MG63 (cell line): Measurements from ENCODE around the gene HEXA. TPM values are rescaled to one million over a fixed set of nuclear protein-coding genes. Genes with fewer than 3 reads are reported as not detected.
A peak's percentile ranks its signal among the peaks of the same experiment; 100 is the strongest.
"Not testable (repeated sequence)": the region's sequence is repeated elsewhere in the genome, so short reads cannot be mapped to it uniquely, and the experiment has no call there.

Source experiments
- DNase-seq: peaks from one replicate; pipeline ENCODE4 v3.0.0-alpha.2; 2020
- H3K27me3 ChIP-seq: fragments of 250-450 bp; sonication (Bioruptor Pico); 2 replicates; pipeline ENCODE4 v1.5.1; 2020; ENCODE audit warnings: mild to moderate bottlenecking, moderate library complexity
- H3K36me3 ChIP-seq: fragments of 250-450 bp; sonication (Bioruptor Pico); 2 replicates; pipeline ENCODE4 v1.5.1; 2020; ENCODE audit warnings: mild to moderate bottlenecking, moderate library complexity
- H3K4me3 ChIP-seq: fragments of 250-450 bp; sonication (Bioruptor Pico); 2 replicates; pipeline ENCODE4 v1.5.1; 2020; ENCODE audit warnings: mild to moderate bottlenecking, moderate library complexity
- H3K9me3 ChIP-seq: fragments of 250-450 bp; sonication (Bioruptor Pico); 2 replicates; pipeline ENCODE4 v1.5.1; 2020; ENCODE audit warnings: mild to moderate bottlenecking, moderate library complexity
- total RNA-seq: library from RNA; depleted of rRNA; stranded (reverse); fragments of >200 nt; shearing (Covaris generic); gene quantifications from 2 replicates; pipeline ENCODE4 v1.2.3, GENCODE V29; 2014; ENCODE audit warnings: low replicate concordance; rRNA removed

Gene HEXA
- total RNA-seq, result 93.1 and 153 TPM in 2 replicates

GRCh38 chr15:72375846-72376581 is at the start of gene HEXA:
TSS of gene HEXA (minus strand) at chr15:72376014. CDS start at chr15:72375972, 42 bp downstream.
- Histone ChIP-seq H3K4me3 (peak within 1 kb of the TSS; percentile 91), H3K9me3 (no peaks in the 10 kb centered on the region), H3K27me3 (0 out of 2 replicates have a peak, but pooled peaks cover under 1% of the 10 kb centered on the region), H3K36me3 (peaks cover 3% of the 10 kb centered on the region; the same call in 1 of the 2 replicates)
- DNase-seq, result peak; percentile 97

DNA sequence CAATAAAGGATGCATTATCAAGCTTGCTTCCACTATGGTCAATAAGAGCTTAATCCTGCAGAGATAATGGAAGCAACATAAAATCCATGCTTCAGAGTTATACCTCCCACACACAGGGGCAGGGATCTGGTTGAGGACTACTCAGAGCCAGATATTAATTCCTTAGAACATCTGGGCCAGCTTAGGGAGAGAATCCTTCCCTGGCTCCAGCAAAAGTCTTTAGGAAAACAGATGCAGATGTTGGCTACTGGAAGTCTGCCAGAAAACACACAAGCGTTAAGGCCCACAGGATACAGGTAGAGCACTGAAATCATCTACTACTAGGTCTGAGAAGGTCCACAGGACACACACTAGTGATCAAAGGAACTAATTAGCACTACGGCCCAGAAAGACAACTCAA is 47.4 kb upstream of the HEXA start:
- Histone ChIP-seq H3K9me3 (peaks cover 25% of the 10 kb centered on the region), H3K4me3 (no peak overlapping the region), H3K36me3 (no peaks in the 10 kb centered on the region), H3K27me3 (peaks cover 10% of the 10 kb centered on the region)
- no peak for DNase-seq

- H3K9me3 ChIP-seq, result peaks cover 17% of the 10 kb centered on the region
- no peak for DNase-seq
- no peak overlapping the region for H3K4me3 ChIP-seq
- no peaks in the 10 kb centered on the region for H3K36me3 ChIP-seq
- H3K27me3 ChIP-seq, result peaks cover 11% of the 10 kb centered on the region
These were observed 45.7 kb upstream of the HEXA start for GRCh38 chr15:72421484-72421883.

DNA sequence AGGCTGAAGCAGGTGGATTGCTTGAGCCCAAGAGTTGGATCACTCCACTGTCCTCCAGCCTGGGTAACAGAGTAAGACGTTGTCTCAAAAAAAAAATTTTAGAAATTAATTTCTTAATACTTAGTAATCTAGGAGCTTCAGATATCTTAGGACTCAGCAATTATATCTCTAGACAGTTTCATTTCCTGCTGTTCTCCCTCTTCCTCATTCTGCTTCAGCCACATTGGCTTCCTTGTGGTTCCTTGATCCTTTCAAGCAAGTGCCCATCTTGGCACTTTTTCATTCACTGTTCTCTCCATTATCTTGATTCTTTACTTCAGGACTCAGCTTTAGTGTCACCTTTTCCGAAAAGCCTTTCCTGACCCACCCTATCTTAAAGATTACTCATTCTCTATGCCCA is 44.8 kb upstream of the HEXA start:
- Histone ChIP-seq H3K4me3 (no peak overlapping the region), H3K36me3 (no peaks in the 10 kb centered on the region), H3K27me3 (peaks cover 9% of the 10 kb centered on the region), H3K9me3 (peaks cover 9% of the 10 kb centered on the region)
- DNase-seq, result no peak

- not testable (repeated sequence) for H3K36me3 ChIP-seq, H3K27me3 ChIP-seq, H3K9me3 ChIP-seq, H3K4me3 ChIP-seq, DNase-seq
These were observed 44.0 kb upstream of the HEXA start for GRCh38 chr15:72419768-72420167.

DNA sequence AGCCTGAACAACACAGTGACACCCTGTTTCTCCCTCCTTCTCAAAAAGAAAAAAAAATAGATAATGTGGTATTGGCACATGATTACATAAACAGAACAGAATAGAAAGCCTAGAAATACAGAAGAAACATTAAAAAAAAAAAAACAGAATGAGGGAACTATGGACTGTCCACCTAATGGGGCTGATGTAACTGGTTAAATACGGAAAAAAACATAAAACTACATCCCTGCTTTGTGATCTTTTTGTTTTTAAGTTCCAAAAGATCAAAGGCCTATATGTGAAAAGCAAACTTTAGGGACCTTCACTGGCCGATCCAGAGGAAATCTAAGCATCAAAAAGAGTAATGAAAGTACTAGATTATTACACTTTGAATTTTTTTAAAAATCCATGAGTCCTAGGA is 39.5 kb upstream of the HEXA start:
- peaks cover 6% of the 10 kb centered on the region; the same call in 1 of the 2 replicates for H3K9me3 ChIP-seq
- H3K36me3 ChIP-seq, result no peaks in the 10 kb centered on the region
- H3K4me3 ChIP-seq, result no peak overlapping the region
- peaks cover 31% of the 10 kb centered on the region for H3K27me3 ChIP-seq
- DNase-seq, result no peak

DNA sequence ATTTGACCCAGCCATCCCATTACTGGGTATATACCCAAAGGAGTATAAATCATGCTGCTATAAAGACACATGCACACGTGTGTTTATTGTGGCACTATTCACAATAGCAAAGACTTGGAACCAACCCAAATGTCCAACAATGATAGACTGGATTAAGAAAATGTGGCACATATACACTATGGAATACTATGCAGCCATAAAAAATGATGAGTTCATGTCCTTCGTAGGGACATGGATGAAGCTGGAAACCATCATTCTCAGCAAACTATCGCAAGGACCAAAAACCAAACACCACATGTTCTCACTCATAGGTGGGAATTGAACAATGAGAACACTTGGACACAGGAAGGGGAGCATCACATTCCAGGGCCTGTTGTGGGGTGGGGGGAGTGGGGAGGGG is 37.5 kb upstream of the HEXA start:
- not testable (repeated sequence) for H3K9me3 ChIP-seq, DNase-seq, H3K4me3 ChIP-seq, H3K36me3 ChIP-seq
- peaks cover 44% of the 10 kb centered on the region for H3K27me3 ChIP-seq

DNA sequence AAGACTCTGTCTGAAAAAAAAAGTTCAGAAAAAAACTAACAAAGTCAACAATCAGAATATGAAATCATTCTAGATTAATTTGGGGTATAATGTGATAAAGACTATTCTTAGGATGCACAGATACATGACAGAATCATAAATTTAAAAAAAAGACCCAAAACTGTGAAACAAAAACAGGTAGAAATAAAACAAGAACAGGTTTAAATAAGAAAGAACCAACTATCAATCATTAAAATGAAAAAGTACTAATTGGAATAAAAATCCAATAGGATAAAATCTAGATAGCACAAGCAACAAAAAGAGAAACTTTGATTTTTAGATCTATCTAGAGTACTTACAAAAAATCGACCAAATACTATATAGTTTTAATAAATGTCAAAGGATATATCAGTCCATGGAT is 35.7 kb upstream of the HEXA start:
- Histone ChIP-seq H3K9me3 (peaks cover 6% of the 10 kb centered on the region; the same call in 1 of the 2 replicates), H3K27me3 (peaks cover 61% of the 10 kb centered on the region), H3K4me3 (no peak overlapping the region), H3K36me3 (no peaks in the 10 kb centered on the region)
- DNase-seq, result no peak

DNA sequence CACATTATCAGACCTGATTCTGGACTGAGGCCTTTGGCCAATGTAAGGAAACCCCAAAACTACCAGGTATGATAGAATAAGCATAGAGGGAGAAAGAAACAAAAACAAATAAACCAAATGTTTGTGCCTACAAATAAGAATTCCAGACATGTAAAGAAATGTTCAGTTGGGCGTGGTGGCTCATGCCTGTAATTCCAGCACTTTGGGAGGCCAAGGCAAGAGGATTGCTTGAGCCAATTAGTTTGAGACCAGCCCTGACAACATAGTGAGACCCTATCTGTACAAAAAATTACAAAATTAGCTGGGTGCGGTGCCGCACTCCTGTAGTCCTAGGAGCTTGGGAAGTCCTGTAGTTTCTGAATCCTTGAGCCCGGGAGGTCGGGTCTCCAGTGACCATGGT is 35.3 kb upstream of the HEXA start:
- H3K27me3 ChIP-seq, result peaks cover 65% of the 10 kb centered on the region
- peaks cover 6% of the 10 kb centered on the region; the same call in 1 of the 2 replicates for H3K9me3 ChIP-seq
- H3K4me3 ChIP-seq, result no peak overlapping the region
- H3K36me3 ChIP-seq, result no peaks in the 10 kb centered on the region
- DNase-seq, result no peak

GRCh38 chr15:72406936-72407335 is 31.1 kb upstream of the HEXA start:
- Histone ChIP-seq H3K9me3 (no peaks in the 10 kb centered on the region), H3K27me3 (peaks cover 91% of the 10 kb centered on the region), H3K36me3 (no peaks in the 10 kb centered on the region), H3K4me3 (no peak overlapping the region)
- DNase-seq, result no peak

DNA sequence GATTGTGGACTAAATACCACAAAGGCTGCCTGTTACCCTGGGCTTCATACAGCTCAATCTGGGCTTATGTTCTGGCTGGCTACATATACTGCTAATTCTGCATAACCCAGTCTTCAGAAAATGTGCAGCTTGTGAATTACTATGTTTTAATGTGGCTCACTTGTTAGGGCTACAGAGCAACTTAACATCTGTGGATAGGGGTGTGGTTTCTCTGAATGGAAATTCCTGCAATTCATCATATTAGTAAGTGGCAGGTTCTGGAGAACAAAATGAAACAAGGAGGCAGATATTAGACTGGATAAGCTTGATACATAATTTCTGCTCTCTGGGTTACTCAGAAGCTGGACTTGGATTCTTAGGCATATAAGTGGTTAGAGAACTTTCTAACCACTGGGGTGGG is 29.0 kb upstream of the HEXA start:
- H3K4me3 ChIP-seq, result no peak overlapping the region
- no peak for DNase-seq
- H3K36me3 ChIP-seq, result no peaks in the 10 kb centered on the region
- H3K27me3 ChIP-seq, result peaks cover 91% of the 10 kb centered on the region
- no peaks in the 10 kb centered on the region for H3K9me3 ChIP-seq

GRCh38 chr15:72404356-72404755 is 28.5 kb upstream of the HEXA start:
- Histone ChIP-seq H3K27me3 (peaks cover 91% of the 10 kb centered on the region), H3K9me3 (no peaks in the 10 kb centered on the region), H3K36me3 (no peaks in the 10 kb centered on the region), H3K4me3 (no peak overlapping the region)
- DNase-seq, result no peak

- Histone ChIP-seq H3K4me3 (no peak overlapping the region), H3K9me3 (no peaks in the 10 kb centered on the region), H3K27me3 (peaks cover 84% of the 10 kb centered on the region), H3K36me3 (no peaks in the 10 kb centered on the region)
- no peak for DNase-seq
These were observed 26.9 kb upstream of the HEXA start for GRCh38 chr15:72402726-72403125.

DNA sequence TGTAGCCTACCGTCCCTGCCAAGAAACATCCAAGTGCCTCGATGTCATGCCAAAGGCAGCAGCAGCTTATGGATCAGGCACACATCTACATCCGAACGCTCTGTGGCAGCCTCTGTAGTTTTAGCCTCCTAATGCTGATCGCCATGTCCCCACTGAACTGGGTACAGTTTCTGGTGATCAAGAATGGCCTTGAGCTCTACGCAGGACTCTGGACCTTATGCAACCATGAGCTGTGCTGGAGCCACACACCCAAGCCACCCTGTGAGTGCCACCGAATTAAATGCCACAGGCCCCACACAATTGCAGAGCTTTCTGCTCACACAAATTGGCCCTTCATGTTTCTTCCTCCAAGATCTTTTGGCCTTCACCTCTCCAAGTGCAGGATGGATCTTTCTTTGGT is 22.8 kb upstream of the HEXA start:
- H3K4me3 ChIP-seq, result no peak overlapping the region
- H3K27me3 ChIP-seq, result peaks cover 47% of the 10 kb centered on the region
- H3K9me3 ChIP-seq, result 0 out of 2 replicates have a peak, but pooled peaks cover 3% of the 10 kb centered on the region
- DNase-seq, result no peak
- H3K36me3 ChIP-seq, result no peaks in the 10 kb centered on the region

DNA sequence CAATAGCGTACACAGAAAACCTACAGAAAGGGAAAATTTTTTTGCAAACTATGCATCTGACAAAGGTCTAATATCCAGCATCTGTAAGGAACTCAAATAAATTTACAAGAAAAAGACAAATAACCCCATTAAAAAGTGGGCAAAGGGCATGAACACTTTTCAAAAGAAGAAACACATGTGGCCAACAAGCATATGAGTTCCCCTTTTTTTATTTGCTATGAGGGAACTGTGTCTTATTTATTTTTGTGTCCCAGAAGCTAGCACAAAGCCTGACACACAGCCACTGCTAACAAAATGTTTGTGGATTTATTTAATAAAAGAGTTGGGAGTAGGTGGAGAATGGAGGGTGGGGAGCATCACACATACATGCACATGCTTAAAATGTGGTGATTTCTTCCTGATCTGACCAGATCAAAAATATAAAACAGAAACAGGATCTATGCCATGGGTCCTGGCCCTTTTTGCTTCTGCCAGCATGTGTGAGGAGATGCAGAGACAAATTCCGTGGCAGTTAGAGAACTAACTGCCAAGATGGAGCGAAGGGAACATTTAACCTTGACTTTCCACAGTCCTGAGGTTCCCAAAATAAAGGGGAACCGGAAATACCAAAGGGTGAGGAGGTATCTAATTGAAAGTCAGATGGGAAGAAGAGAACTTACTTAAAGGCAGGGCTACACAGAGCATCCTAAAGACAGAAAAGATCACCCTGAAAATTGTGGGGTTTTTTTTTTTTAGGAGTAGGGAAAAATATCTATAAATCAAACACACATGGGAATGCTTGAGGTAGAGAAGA is 22.2 kb upstream of the HEXA start, which contains the start of gene TMEM202:
TSS of gene TMEM202 (plus strand) at position 510 of the 793 bp plus-strand sequence. CDS start at position 532, 22 bp downstream.
- Histone ChIP-seq H3K4me3 (no peak within 1 kb of the TSS), H3K9me3 (0 out of 2 replicates have a peak, but pooled peaks cover 3% of the 10 kb centered on the region), H3K27me3 (peaks cover 46% of the 10 kb centered on the region), H3K36me3 (no peaks in the 10 kb centered on the region)
- no peak for DNase-seq

DNA sequence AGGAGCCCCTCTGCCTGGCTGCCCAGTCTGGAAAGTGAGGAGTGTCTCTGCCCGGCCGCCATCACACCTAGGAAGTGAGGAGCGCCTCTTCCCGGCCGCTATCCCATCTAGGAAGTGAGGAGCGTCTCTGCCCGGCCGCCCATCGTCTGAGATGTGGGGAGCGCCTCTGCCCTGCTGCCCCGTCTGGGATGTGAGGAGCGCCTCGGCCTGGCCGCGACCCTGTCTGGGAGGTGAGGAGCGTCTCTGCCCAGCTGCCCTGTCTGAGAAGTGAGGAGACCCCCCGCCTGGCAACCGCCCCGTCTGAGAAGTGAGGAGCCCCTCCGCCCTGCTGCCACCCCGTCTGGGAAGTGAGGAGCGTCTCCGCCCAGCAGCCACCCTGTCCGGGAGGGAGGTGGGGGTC is 20.5 kb upstream of the HEXA start:
- not testable (repeated sequence) for DNase-seq, H3K36me3 ChIP-seq, H3K4me3 ChIP-seq, H3K9me3 ChIP-seq
- H3K27me3 ChIP-seq, result peaks cover 46% of the 10 kb centered on the region

- no peaks in the 10 kb centered on the region for H3K36me3 ChIP-seq
- H3K27me3 ChIP-seq, result peaks cover 62% of the 10 kb centered on the region
- H3K4me3 ChIP-seq, result no peak overlapping the region
- H3K9me3 ChIP-seq, result no peaks in the 10 kb centered on the region
- DNase-seq, result peak; percentile 5
These were observed 13.4 kb upstream of the HEXA start for GRCh38 chr15:72389231-72389630.
